Measurements from ENCODE around the gene ADGRV1. TPM values are rescaled to one million over a fixed set of nuclear protein-coding genes. Genes with fewer than 3 reads are reported as not detected.

Gene ADGRV1
- polyA plus RNA-seq, 2 of the 4 experiments (the other 2 are of a cell fraction) = 0.70 to 3.7 TPM

- CTCF ChIA-PET = interaction anchor here (0.9 to 1.1 kb wide), 2 partner anchors 10 to 285 kb away, joined by 3 read pairs; no protein-coding TSS in a partner anchor
- Histone ChIP-seq H3K27ac (peak overlapping the region in 1 of 2 experiments; percentile 32; a peak in 1 of 6 replicates), H3K9me3 (peaks cover 8% of the 10 kb centered on the region; the same call in 1 of the 3 replicates), H3K4me2 (peak overlapping the region; percentile 34), H3K4me3 (no peak overlapping the region), H3K4me1 (peaks cover 31% of the 10 kb centered on the region)
- POLR2A ChIA-PET = interaction anchor here (1.4 kb wide), 1 partner anchor 232 kb away, joined by 3 read pairs; the partner anchor contains the start of gene ARRDC3
- FAIRE-seq (no peak), ATAC-seq (no peak), DNase-seq (ENCODE audit: low read depth in 1 of 2, low spot score in 1 of 2) (no peak)
- TF ChIP-seq NFE2L2 (conservative IDR thresholded peaks at IDR 0.05; ENCODE audit: low read length) (no peak), ESRRA (IDR thresholded peaks at IDR 0.05; ENCODE audit: borderline replicate concordance, low read length) (no peak), CHD4 (IDR thresholded peaks at IDR 0.05; ENCODE audit: borderline replicate concordance) (no peak), CBX8 (IDR thresholded peaks at IDR 0.05) (no peak), HOXB13 (CRISPR knock-in tag; IDR thresholded peaks at IDR 0.05; ENCODE audit: low read depth) (no peak), ZC3H11A (IDR thresholded peaks at IDR 0.05) (no peak), GATA3 (IDR thresholded peaks at IDR 0.05; ENCODE audit: borderline replicate concordance) (no peak), PBX3 (IDR thresholded peaks at IDR 0.05) (no peak), HDAC2 (IDR thresholded peaks at IDR 0.05) (no peak), HES2 (IDR thresholded peaks at IDR 0.05) (no peak), SREBF2 (IDR thresholded peaks at IDR 0.05) (no peak), CBX2 (IDR thresholded peaks at IDR 0.05; ENCODE audit: borderline replicate concordance, low read depth) (no peak), KDM1A (IDR thresholded peaks at IDR 0.05; ENCODE audit: low read depth) (no peak), FOXS1 (CRISPR knock-in tag; IDR thresholded peaks at IDR 0.05) (no peak), MAFK (IDR thresholded peaks at IDR 0.05; ENCODE audit: partially characterized antibody) (no peak), MYC (IDR thresholded peaks at IDR 0.05; ENCODE audit: borderline replicate concordance, low read length) (no peak), JUNB (IDR thresholded peaks at IDR 0.05) (no peak)
- TF ChIP-seq, protein P1, sequence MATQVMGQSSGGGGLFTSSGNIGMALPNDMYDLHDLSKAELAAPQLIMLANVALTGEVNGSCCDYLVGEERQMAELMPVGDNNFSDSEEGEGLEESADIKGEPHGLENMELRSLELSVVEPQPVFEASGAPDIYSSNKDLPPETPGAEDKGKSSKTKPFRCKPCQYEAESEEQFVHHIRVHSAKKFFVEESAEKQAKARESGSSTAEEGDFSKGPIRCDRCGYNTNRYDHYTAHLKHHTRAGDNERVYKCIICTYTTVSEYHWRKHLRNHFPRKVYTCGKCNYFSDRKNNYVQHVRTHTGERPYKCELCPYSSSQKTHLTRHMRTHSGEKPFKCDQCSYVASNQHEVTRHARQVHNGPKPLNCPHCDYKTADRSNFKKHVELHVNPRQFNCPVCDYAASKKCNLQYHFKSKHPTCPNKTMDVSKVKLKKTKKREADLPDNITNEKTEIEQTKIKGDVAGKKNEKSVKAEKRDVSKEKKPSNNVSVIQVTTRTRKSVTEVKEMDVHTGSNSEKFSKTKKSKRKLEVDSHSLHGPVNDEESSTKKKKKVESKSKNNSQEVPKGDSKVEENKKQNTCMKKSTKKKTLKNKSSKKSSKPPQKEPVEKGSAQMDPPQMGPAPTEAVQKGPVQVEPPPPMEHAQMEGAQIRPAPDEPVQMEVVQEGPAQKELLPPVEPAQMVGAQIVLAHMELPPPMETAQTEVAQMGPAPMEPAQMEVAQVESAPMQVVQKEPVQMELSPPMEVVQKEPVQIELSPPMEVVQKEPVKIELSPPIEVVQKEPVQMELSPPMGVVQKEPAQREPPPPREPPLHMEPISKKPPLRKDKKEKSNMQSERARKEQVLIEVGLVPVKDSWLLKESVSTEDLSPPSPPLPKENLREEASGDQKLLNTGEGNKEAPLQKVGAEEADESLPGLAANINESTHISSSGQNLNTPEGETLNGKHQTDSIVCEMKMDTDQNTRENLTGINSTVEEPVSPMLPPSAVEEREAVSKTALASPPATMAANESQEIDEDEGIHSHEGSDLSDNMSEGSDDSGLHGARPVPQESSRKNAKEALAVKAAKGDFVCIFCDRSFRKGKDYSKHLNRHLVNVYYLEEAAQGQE (IDR thresholded peaks at IDR 0.05) = no peak
- TF ChIP-seq, protein P2, sequence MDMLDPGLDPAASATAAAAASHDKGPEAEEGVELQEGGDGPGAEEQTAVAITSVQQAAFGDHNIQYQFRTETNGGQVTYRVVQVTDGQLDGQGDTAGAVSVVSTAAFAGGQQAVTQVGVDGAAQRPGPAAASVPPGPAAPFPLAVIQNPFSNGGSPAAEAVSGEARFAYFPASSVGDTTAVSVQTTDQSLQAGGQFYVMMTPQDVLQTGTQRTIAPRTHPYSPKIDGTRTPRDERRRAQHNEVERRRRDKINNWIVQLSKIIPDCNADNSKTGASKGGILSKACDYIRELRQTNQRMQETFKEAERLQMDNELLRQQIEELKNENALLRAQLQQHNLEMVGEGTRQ (IDR thresholded peaks at IDR 0.05) = no peak
Measured at GRCh38 chr5:91150636-91151035, 592.0 kb downstream of the ADGRV1 start.

GRCh38 chr5:91151947-91152346, 593.4 kb downstream of the ADGRV1 start:
- Histone ChIP-seq H3K27ac (peak overlapping the region in 1 of 2 experiments; percentile 44; a peak in 1 of 6 replicates), H3K4me1 (peaks cover 26% of the 10 kb centered on the region), H3K4me3 (no peak overlapping the region), H3K9me3 (peaks cover 8% of the 10 kb centered on the region; the same call in 1 of the 3 replicates), H3K4me2 (peak overlapping the region; percentile 29)
- TF ChIP-seq FOSB (CRISPR knock-in tag; IDR thresholded peaks at IDR 0.05) (no peak), KDM1A (IDR thresholded peaks at IDR 0.05; ENCODE audit: low read depth) (no peak), SREBF2 (IDR thresholded peaks at IDR 0.05) (no peak), SMC3 (IDR thresholded peaks at IDR 0.05) (0 out of 3 replicates have a peak, but pooled peaks have one; percentile 16), NPAS2 (CRISPR knock-in tag; IDR thresholded peaks at IDR 0.05; ENCODE audit: borderline replicate concordance) (no peak), FOSL2 (IDR thresholded peaks at IDR 0.05) (no peak), FOSL2 (CRISPR knock-in tag; IDR thresholded peaks at IDR 0.05) (0 out of 2 replicates have a peak, but pooled peaks have one; percentile 10), ATOH8 (CRISPR knock-in tag; IDR thresholded peaks at IDR 0.05; ENCODE audit: low read depth) (no peak), GATA3 (IDR thresholded peaks at IDR 0.05; ENCODE audit: borderline replicate concordance) (0 out of 2 replicates have a peak, but pooled peaks have one; percentile 22), CEBPB (IDR thresholded peaks at IDR 0.05) (peak; percentile 92 to 98), RAD21 (conservative IDR thresholded peaks at IDR 0.05 in 1 of 2, IDR thresholded peaks at IDR 0.05 in 1 of 2) (peak in 1 of 2 experiments; percentile 10; a peak in 1 of 5 replicates), CHD2 (IDR thresholded peaks at IDR 0.05; ENCODE audit: low read length, partially characterized antibody) (no peak), CBX2 (IDR thresholded peaks at IDR 0.05; ENCODE audit: borderline replicate concordance, low read depth) (no peak)
- TF ChIP-seq, protein P3, sequence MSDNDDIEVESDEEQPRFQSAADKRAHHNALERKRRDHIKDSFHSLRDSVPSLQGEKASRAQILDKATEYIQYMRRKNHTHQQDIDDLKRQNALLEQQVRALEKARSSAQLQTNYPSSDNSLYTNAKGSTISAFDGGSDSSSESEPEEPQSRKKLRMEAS (IDR thresholded peaks at IDR 0.05) = 0 out of 2 replicates have a peak, but pooled peaks have one; percentile 24
- WGBS (ENCODE audit: missing lambda C conversion rate) = 43% methylated on average over 2 of the region's 2 CpGs
- no peak for FAIRE-seq
- DNase-seq (ENCODE audit: low read depth in 1 of 2, low spot score in 1 of 2) = peak; percentile 48 to 66
- ATAC-seq = peak; percentile 96 to 98
- ChIA-PET CTCF (interaction anchor here (0.6 to 0.9 kb wide), 4 partner anchors 33 to 233 kb away, joined by 3 to 4 read pairs (median 3); no protein-coding TSS in a partner anchor), POLR2A (interaction anchor here (0.5 to 1.4 kb wide), 6 partner anchors 11 to 231 kb away, joined by 3 to 7 read pairs (median 4); partner anchors contain the start of gene ARRDC3)
